Vagina (tissue), 2 donors: ENCODE data around the gene C12orf76. TPM values are rescaled to one million over a fixed set of nuclear protein-coding genes. Genes with fewer than 3 reads are reported as not detected.

Experiments used
- DNase-seq, 2 donors: peaks; one replicate each; pipeline ENCODE4 v3.0.0-alpha.2; 2017; ENCODE audit errors: extremely low spot score in 2 of 2
- H3K27ac ChIP-seq: fragments of 200-600 bp; sonication (generic); one replicate; pipeline ENCODE4 v1.5.1; 2019
- H3K27me3 ChIP-seq: fragments of 200-600 bp; sonication (generic); one replicate; pipeline ENCODE4 v1.5.1; 2019
- H3K36me3 ChIP-seq, 2 donors: fragments of 200-600 bp; sonication (generic); one replicate each; pipeline ENCODE4 v1.5.1; 2017 to 2019
- H3K4me1 ChIP-seq: fragments of 200-600 bp; sonication (generic); one replicate; pipeline ENCODE4 v1.5.1; 2019
- H3K4me3 ChIP-seq, 2 donors: fragments of 200-600 bp; sonication (generic); 1 replicate in 1 of 2; 2 replicates in 1 of 2; pipeline ENCODE4 v1.5.1; 2016 to 2019
- H3K9me3 ChIP-seq: fragments of 200-600 bp; sonication (generic); one replicate; pipeline ENCODE4 v1.5.1; 2019
- CTCF ChIP-seq, 3 experiments: fragments of 450-650 bp in 2 of 3; fragments of 200-600 bp in 1 of 3; sonication (generic) in 1 of 3; IDR thresholded peaks; one replicate each; pipeline ENCODE4 v1.5.1; 2017 to 2019; ENCODE audit warnings: antibody characterized with exemption in 3 of 3, mild to moderate bottlenecking in 2 of 3, moderate library complexity in 2 of 3
- POLR2A ChIP-seq, 2 donors: fragments of 450-650 bp; IDR thresholded peaks; one replicate each; pipeline ENCODE4 v1.6.1; 2017; ENCODE audit warnings: antibody characterized with exemption in 2 of 2, mild to moderate bottlenecking in 2 of 2, moderate library complexity in 2 of 2
- POLR2AphosphoS5 ChIP-seq, 2 donors: sonication (generic); formaldehyde crosslinking; IDR thresholded peaks; one replicate each; pipeline ENCODE4 v1.9.0; 2017; ENCODE audit warnings: antibody characterized with exemption in 2 of 2, mild to moderate bottlenecking in 2 of 2, low read depth in 1 of 2; ENCODE audit not compliant: insufficient read depth in 1 of 2
- intact Hi-C: fragments of 100-400 bp; cut with DNase I; formaldehyde crosslinking; loops from one replicate; pipeline ENCODE4 v1.15.1; 2023
- total RNA-seq: library from RNA; depleted of rRNA; stranded (reverse); fragments of >200 nt; gene quantifications from one replicate; pipeline ENCODE4 v1.2.3, GENCODE V29; 2016

C12orf76 gene
- total RNA-seq, 1 donor from 2014 or later: 7.6 TPM

- DNase-seq: no peak
- no peaks in the 10 kb centered on the region for H3K9me3 ChIP-seq
- no peak overlapping the region for H3K27ac ChIP-seq
- no peak overlapping the region for H3K4me3 ChIP-seq
- H3K27me3 ChIP-seq: no peaks in the 10 kb centered on the region
- no peak for TF ChIP-seq CTCF (IDR thresholded peaks at IDR 0.05)
- intact Hi-C loops: no loop called here
- H3K4me1 ChIP-seq: no peaks in the 10 kb centered on the region
- no peaks in the 10 kb centered on the region for H3K36me3 ChIP-seq
These were observed 36.1 kb upstream of the C12orf76 start for GRCh38 chr12:110084314-110085015.

- no peaks in the 10 kb centered on the region for H3K4me1 ChIP-seq
- intact Hi-C loops: no loop called here
- TF ChIP-seq POLR2A (IDR thresholded peaks at IDR 0.05) (no peak), POLR2AphosphoS5 (IDR thresholded peaks at IDR 0.05; ENCODE audit: insufficient read depth in 1 of 2, low read depth in 1 of 2) (no peak), CTCF (IDR thresholded peaks at IDR 0.05) (no peak)
- H3K36me3 ChIP-seq: no peaks in the 10 kb centered on the region
- H3K9me3 ChIP-seq: no peaks in the 10 kb centered on the region
- no peaks in the 10 kb centered on the region for H3K27me3 ChIP-seq
- no peak for DNase-seq
- no peak overlapping the region for H3K27ac ChIP-seq
- no peak overlapping the region for H3K4me3 ChIP-seq
These were observed 32.1 kb upstream of the C12orf76 start for GRCh38 chr12:110080410-110080809.

GRCh38 chr12:110079477-110080400 is 31.4 kb upstream of the C12orf76 start:
- Histone ChIP-seq H3K27ac (no peak overlapping the region), H3K4me1 (no peaks in the 10 kb centered on the region), H3K36me3 (no peaks in the 10 kb centered on the region), H3K9me3 (no peaks in the 10 kb centered on the region), H3K27me3 (no peaks in the 10 kb centered on the region), H3K4me3 (no peak overlapping the region)
- no peak for DNase-seq
- no peak for TF ChIP-seq POLR2A (IDR thresholded peaks at IDR 0.05)
- TF ChIP-seq CTCF (IDR thresholded peaks at IDR 0.05): no peak
- TF ChIP-seq POLR2AphosphoS5 (IDR thresholded peaks at IDR 0.05; ENCODE audit: insufficient read depth in 1 of 2, low read depth in 1 of 2): no peak
- intact Hi-C loops: no loop called here

- TF ChIP-seq CTCF (IDR thresholded peaks at IDR 0.05) (no peak), POLR2AphosphoS5 (IDR thresholded peaks at IDR 0.05; ENCODE audit: insufficient read depth in 1 of 2, low read depth in 1 of 2) (no peak), POLR2A (IDR thresholded peaks at IDR 0.05) (no peak)
- H3K4me3 ChIP-seq: no peak overlapping the region
- H3K4me1 ChIP-seq: peaks cover 11% of the 10 kb centered on the region
- H3K27me3 ChIP-seq: no peaks in the 10 kb centered on the region
- no peaks in the 10 kb centered on the region for H3K9me3 ChIP-seq
- intact Hi-C loops: no loop called here
- H3K36me3 ChIP-seq: no peaks in the 10 kb centered on the region
- no peak overlapping the region for H3K27ac ChIP-seq
- DNase-seq: no peak
These were observed 29.5 kb upstream of the C12orf76 start for GRCh38 chr12:110077800-110078199.

GRCh38 chr12:110075880-110076279 is 27.6 kb upstream of the C12orf76 start:
- no peak for DNase-seq
- Histone ChIP-seq H3K4me1 (peaks cover 11% of the 10 kb centered on the region), H3K9me3 (no peaks in the 10 kb centered on the region), H3K27me3 (no peaks in the 10 kb centered on the region), H3K27ac (no peak overlapping the region), H3K36me3 (no peaks in the 10 kb centered on the region), H3K4me3 (no peak overlapping the region)
- intact Hi-C loops: no loop called here
- TF ChIP-seq CTCF (IDR thresholded peaks at IDR 0.05) (no peak), POLR2AphosphoS5 (IDR thresholded peaks at IDR 0.05; ENCODE audit: insufficient read depth in 1 of 2, low read depth in 1 of 2) (no peak), POLR2A (IDR thresholded peaks at IDR 0.05) (no peak)
